Neuronal stem cell (in vitro differentiated cells): ENCODE data around the gene NUDT4.
A peak's percentile ranks its signal among the peaks of the same experiment; 100 is the strongest.

Source experiments
- DNase-seq: peaks from one replicate; pipeline ENCODE4 v3.0.0-alpha.2; 2013; ENCODE audit warnings: low spot score
- H2AFZ ChIP-seq: one replicate; pipeline ENCODE4 v1.6.1; 2013; ENCODE audit warnings: mild to moderate bottlenecking, low read length, inconsistent platforms
- H2AK5ac ChIP-seq: 2 replicates; pipeline ENCODE4 v1.6.1; 2013; ENCODE audit warnings: low read depth, mild to moderate bottlenecking, inconsistent platforms, low read length, moderate library complexity, mixed read lengths
- H2BK120ac ChIP-seq: 2 replicates; pipeline ENCODE4 v1.6.1; 2013; ENCODE audit warnings: low read depth, mild to moderate bottlenecking, inconsistent platforms, low read length, moderate library complexity, mixed read lengths
- H2BK12ac ChIP-seq: one replicate; pipeline ENCODE4 v1.6.1; 2013; ENCODE audit warnings: low read length, inconsistent platforms
- H2BK15ac ChIP-seq: 2 replicates; pipeline ENCODE4 v1.6.1; 2013; ENCODE audit warnings: mild to moderate bottlenecking, low read length, inconsistent platforms, mixed read lengths
- H2BK5ac ChIP-seq: one replicate; pipeline ENCODE4 v1.6.1; 2013; ENCODE audit warnings: inconsistent platforms, mild to moderate bottlenecking, low read length, moderate library complexity
- H3K14ac ChIP-seq: one replicate; pipeline ENCODE4 v1.6.1; 2013; ENCODE audit warnings: low read length, inconsistent platforms
- H3K18ac ChIP-seq: 2 replicates; pipeline ENCODE4 v1.6.1; 2013; ENCODE audit warnings: low read length, inconsistent platforms
- H3K23ac ChIP-seq: 2 replicates; pipeline ENCODE4 v1.6.1; 2013; ENCODE audit warnings: low read depth, mild to moderate bottlenecking, mixed read lengths, low read length, inconsistent platforms; ENCODE audit not compliant: poor library complexity
- H3K27ac ChIP-seq: replicated peaks from 3 replicates; pipeline ENCODE4 v1.5.1; 2013; ENCODE audit warnings: low read length, inconsistent platforms
- H3K27me3 ChIP-seq, 3 experiments: 2 replicates each; pipeline ENCODE4 v1.6.1; 2013; ENCODE audit warnings: low read length in 3 of 3, mild to moderate bottlenecking in 2 of 3, inconsistent platforms in 1 of 3, low read depth in 1 of 3, mixed read lengths in 1 of 3, moderate library complexity in 1 of 3; ENCODE audit not compliant: control insufficient read depth in 3 of 3, insufficient read depth in 3 of 3
- H3K36me3 ChIP-seq, 2 donors: replicated peaks in 1 of 2; 2 replicates each; pipeline ENCODE4 v1.6.1; 2013; ENCODE audit warnings: low read length in 2 of 2; ENCODE audit not compliant: control insufficient read depth in 2 of 2, insufficient read depth in 2 of 2
- H3K4ac ChIP-seq: 2 replicates; pipeline ENCODE4 v1.6.1; 2013; ENCODE audit warnings: inconsistent platforms, mild to moderate bottlenecking, low read length, moderate library complexity
- H3K4me1 ChIP-seq, 2 donors: 1 replicate in 1 of 2; 2 replicates in 1 of 2; pipeline ENCODE4 v1.6.1; 2013; ENCODE audit warnings: low read length in 2 of 2, low read depth in 1 of 2; ENCODE audit not compliant: control insufficient read depth in 2 of 2, insufficient read depth in 1 of 2
- H3K4me2 ChIP-seq: one replicate; pipeline ENCODE4 v1.6.1; 2013; ENCODE audit warnings: mild to moderate bottlenecking, low read length, inconsistent platforms; ENCODE audit not compliant: insufficient read depth, poor library complexity, severe bottlenecking
- H3K4me3 ChIP-seq, 2 donors: 2 replicates each; pipeline ENCODE4 v1.5.1; 2013; ENCODE audit warnings: low read length in 2 of 2, mild to moderate bottlenecking in 2 of 2, inconsistent platforms in 1 of 2, moderate library complexity in 1 of 2
- H3K79me1 ChIP-seq: one replicate; pipeline ENCODE4 v1.6.1; 2013; ENCODE audit warnings: low read depth, mild to moderate bottlenecking, inconsistent platforms, low read length, moderate library complexity
- H3K9ac ChIP-seq: one replicate; pipeline ENCODE4 v1.6.1; 2013; ENCODE audit warnings: mild to moderate bottlenecking, low read depth, low read length, inconsistent platforms; ENCODE audit not compliant: poor library complexity
- H3K9me3 ChIP-seq, 2 donors: replicated peaks in 1 of 2; 2 replicates each; pipeline versions ENCODE3 to v1.6.1; 2013; ENCODE audit warnings: low read length in 2 of 2, mild to moderate bottlenecking in 2 of 2, inconsistent platforms in 1 of 2, low read depth in 1 of 2, mixed read lengths in 1 of 2, moderate library complexity in 1 of 2; ENCODE audit not compliant: control insufficient read depth in 2 of 2, insufficient read depth in 1 of 2
- H4K8ac ChIP-seq: one replicate; pipeline ENCODE4 v1.6.1; 2013; ENCODE audit warnings: low read depth, mild to moderate bottlenecking, inconsistent platforms, low read length, moderate library complexity
- H4K91ac ChIP-seq: one replicate; pipeline ENCODE4 v1.6.1; 2013; ENCODE audit warnings: low read length, low read depth, mild to moderate bottlenecking, inconsistent platforms; ENCODE audit not compliant: poor library complexity
- WGBS, 2 donors: extraction: QIAGEN DNeasy Blood & Tissue Kit; methylation state at CpG; one replicate each; pipeline ENCODE4 v1.1.7; 2013; ENCODE audit warnings: missing lambda C conversion rate in 2 of 2, mixed read lengths in 1 of 2; ENCODE audit not compliant: insufficient read length in 2 of 2, insufficient replicate concordance in 1 of 2; ENCODE audit errors: extremely low coverage in 2 of 2; 5-methylcytosine and 5-hydroxymethylcytosine counted together

Gene NUDT4

DNA sequence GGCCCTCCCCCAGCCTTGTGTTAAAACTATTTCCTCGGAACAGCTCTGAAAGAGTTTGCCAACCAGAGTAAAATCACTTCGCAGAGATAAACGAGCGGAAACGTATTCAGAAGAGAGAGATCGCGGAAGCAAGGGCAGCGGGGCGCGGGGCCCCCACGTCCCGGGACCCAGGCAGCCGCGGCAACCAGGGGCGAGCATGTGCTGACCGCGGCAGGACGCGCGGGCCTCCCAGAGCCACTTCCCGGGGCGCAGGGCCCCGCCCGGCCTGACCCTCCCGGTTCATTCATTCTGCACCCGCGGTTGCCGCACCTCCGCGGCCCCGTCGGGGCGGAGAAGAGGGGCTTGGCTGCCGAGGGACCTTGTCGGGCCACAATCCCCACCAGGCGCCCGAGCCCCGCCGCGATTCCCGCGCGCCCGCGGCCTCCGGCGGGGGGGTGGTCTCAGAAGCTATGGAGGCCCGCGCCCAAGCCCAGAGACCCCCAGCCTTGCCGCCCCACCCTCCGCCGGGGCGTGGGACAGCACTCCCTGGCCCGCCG lies 63.4 kb downstream of the NUDT4 start:
- Histone ChIP-seq H2AFZ (peak overlapping the region; percentile 89), H3K27me3 (no peaks in the 10 kb centered on the region), H3K4me1 (peaks cover 9% of the 10 kb centered on the region in 2 donors), H3K18ac (peak overlapping the region; percentile 100), H2BK12ac (no peak overlapping the region), H2BK15ac (no peak overlapping the region), H3K14ac (peak overlapping the region; percentile 91), H3K4ac (no peak overlapping the region), H4K91ac (no peak overlapping the region), H3K23ac (no peak overlapping the region), H3K27ac (peak overlapping the region; percentile 89), H3K4me3 (peak overlapping the region; percentile 56 to 100), H3K36me3 (no peaks in the 10 kb centered on the region), H2BK5ac (peak overlapping the region; percentile 85), H3K9ac (peak overlapping the region; percentile 98), H3K9me3 (no peaks in the 10 kb centered on the region), H3K4me2 (peak overlapping the region; percentile 68), H4K8ac (no peak overlapping the region), H3K79me1 (peaks cover 2% of the 10 kb centered on the region), H2BK120ac (peak overlapping the region; percentile 73), H2AK5ac (no peak overlapping the region)
- WGBS, 2 donors = no CpG with 5 or more reads among the region's 55 CpGs
- DNase-seq = peak; percentile 12

DNA sequence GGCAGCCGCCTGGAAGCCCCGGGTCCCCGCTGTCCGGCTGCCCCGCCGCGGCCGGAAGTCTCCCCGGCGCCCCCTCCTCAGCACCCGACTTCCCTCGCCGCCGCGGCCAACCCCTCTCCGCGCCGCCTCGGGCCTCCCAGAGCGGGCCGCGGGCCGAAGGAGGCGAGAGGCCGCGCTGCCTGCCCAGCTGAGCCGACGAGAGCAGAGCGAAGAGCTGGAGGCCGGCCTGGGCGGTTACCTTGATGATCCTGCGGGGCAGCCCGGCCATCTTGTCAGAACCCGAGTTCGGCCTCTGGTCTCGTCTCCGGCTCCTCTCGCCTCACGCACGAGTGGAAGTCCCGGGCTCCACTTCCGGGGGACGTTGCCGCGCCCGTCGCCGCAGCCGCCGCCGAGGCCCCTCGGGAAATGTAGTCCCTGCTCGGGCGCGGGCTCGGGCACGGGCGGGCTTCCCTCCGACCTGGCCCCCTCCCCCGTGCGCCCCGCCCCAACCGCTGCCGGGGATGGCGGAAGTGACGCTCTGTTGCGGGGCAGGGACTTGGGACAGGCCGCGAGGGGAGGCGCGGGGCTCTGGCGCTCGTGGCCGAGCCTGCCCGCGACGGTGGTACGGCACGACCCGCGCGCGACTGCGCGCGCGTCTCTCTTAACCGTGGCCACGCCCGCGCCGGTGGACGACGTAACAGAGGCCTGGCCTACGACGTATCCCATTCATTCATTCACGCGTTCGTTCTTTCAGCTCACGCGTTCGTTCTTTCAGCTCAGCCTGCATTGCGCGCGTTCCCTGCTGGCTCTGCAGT lies 64.1 kb downstream of the NUDT4 start, which contains the start of gene UBE2N:
Gene UBE2N (minus strand): TSS at position 331 of the 794 bp plus-strand sequence. CDS start 63 bp downstream, at position 268.
- Histone ChIP-seq H2AK5ac (no peak within 1 kb of the TSS), H3K18ac (peak within 1 kb of the TSS; percentile 100), H2BK120ac (peak within 1 kb of the TSS; percentile 73), H2BK12ac (no peak within 1 kb of the TSS), H3K4me1 (peaks cover 9% of the 10 kb centered on the region in 2 donors), H3K4me2 (peak within 1 kb of the TSS; percentile 68), H2BK15ac (no peak within 1 kb of the TSS), H3K27ac (peak within 1 kb of the TSS; percentile 89), H3K14ac (peak within 1 kb of the TSS; percentile 91), H3K9ac (peak within 1 kb of the TSS; percentile 98), H4K91ac (no peak within 1 kb of the TSS), H3K4me3 (peak within 1 kb of the TSS; percentile 56 to 100), H3K9me3 (no peaks in the 10 kb centered on the region), H3K27me3 (no peaks in the 10 kb centered on the region), H3K36me3 (no peaks in the 10 kb centered on the region), H2BK5ac (peak within 1 kb of the TSS; percentile 85), H3K23ac (peak within 1 kb of the TSS; percentile 99), H2AFZ (peak within 1 kb of the TSS; percentile 89), H4K8ac (peak within 1 kb of the TSS; percentile 7), H3K4ac (peak within 1 kb of the TSS; percentile 86), H3K79me1 (peaks cover 2% of the 10 kb centered on the region)
- no CpG with 5 or more reads among the region's 105 CpGs for WGBS, 2 donors
- DNase-seq = peak; percentile 93

DNA sequence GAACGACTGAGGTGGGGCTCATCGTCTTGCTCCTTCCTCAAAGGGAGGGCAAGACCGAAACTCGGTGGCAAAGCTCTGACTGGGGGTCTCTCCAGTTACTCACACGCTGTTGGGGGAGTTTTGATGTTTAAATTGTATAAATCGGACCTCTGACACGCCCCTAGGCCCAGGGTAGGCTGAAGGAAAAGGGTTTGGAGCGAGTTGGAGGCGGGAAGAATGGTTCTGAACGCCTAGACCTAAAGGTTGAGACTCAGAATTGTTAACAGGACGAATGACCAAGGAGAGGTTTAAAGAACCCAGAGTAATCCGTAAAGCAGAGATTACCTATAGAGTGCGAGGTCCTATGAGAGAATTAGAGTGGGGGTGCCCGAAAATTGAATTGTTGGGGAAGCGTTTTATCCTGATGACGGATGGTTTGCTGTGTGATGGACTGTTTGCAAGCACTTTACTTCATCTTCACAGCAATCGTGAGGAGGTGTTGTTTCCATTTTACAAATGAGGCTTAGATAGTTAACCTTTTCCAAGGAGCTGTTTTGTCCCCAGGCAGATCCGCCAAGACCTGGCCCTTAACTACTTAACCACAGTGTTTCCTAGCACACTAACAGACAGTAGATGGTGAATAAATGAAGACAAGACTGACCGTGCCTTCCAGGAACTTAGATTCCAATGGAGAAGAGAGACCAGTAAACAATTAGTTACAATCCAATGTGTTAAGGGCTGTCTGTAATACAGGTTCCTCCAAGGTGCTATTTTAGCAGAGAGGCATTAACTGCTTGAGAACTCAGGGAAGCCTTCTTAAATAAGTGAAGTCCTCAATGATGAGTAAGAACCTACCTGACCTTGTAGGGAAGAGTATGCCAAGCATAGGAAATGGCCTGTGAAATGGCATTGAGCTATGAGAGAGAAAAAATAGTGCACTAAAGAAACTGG lies 65.0 kb downstream of the NUDT4 start:
- Histone ChIP-seq H3K27me3 (no peaks in the 10 kb centered on the region), H3K36me3 (no peaks in the 10 kb centered on the region), H3K14ac (no peak overlapping the region), H4K91ac (no peak overlapping the region), H3K79me1 (peaks cover 2% of the 10 kb centered on the region), H3K9me3 (no peaks in the 10 kb centered on the region), H2AK5ac (no peak overlapping the region), H3K18ac (peak overlapping the region; percentile 86), H2BK12ac (no peak overlapping the region), H3K4me3 (peak overlapping the region; percentile 56 to 94), H3K9ac (peak overlapping the region; percentile 89), H2BK120ac (no peak overlapping the region), H3K4me2 (peak overlapping the region; percentile 66), H2BK15ac (no peak overlapping the region), H4K8ac (peak overlapping the region; percentile 7), H3K23ac (peak overlapping the region; percentile 99), H3K4me1 (peaks cover 9% of the 10 kb centered on the region in 2 donors), H3K27ac (peak overlapping the region; percentile 76), H3K4ac (no peak overlapping the region), H2AFZ (peak overlapping the region; percentile 89), H2BK5ac (peak overlapping the region; percentile 83)
- no peak for DNase-seq
- no CpG with 5 or more reads among the region's 19 CpGs for WGBS, 2 donors
